Prostate gland (tissue), 2 donors: Measurements from ENCODE around the gene DDX39B. TPM values are rescaled to one million over a fixed set of nuclear protein-coding genes. Genes with fewer than 3 reads are reported as not detected.
"Not testable (repeated sequence)": the region's sequence is repeated elsewhere in the genome, so short reads cannot be mapped to it uniquely, and the experiment has no call there.

Experiments
- DNase-seq: peaks from one replicate; pipeline ENCODE4 v3.0.0-alpha.2; 2019; ENCODE audit warnings: low spot score
- H3K27ac ChIP-seq, 2 donors: fragments of 200-600 bp; sonication (generic); 2 replicates each; pipeline ENCODE4 v1.5.1; 2017 to 2019
- H3K27me3 ChIP-seq: fragments of 200-600 bp; sonication (generic); replicated peaks from 2 replicates; pipeline ENCODE4 v1.5.1; 2019; ENCODE audit not compliant: insufficient read depth
- H3K36me3 ChIP-seq, 2 donors: fragments of 200-600 bp; sonication (generic); 1 replicate in 1 of 2; 2 replicates in 1 of 2; pipeline versions ENCODE4 v1.5.1 to v1.8.1; 2017 to 2019
- H3K4me1 ChIP-seq: fragments of 200-600 bp; sonication (generic); replicated peaks from 2 replicates; pipeline ENCODE4 v1.5.1; 2019
- H3K4me3 ChIP-seq, 2 donors: fragments of 200-600 bp; sonication (generic); 2 replicates each; pipeline ENCODE4 v1.5.1; 2017 to 2019
- H3K9me3 ChIP-seq: fragments of 200-600 bp; sonication (generic); 2 replicates; pipeline ENCODE4 v1.5.1; 2017
- POLR2A ChIP-seq: fragments of 450-650 bp; IDR thresholded peaks from one replicate; pipeline ENCODE4 v1.6.1; 2016; ENCODE audit warnings: antibody characterized with exemption, mild to moderate bottlenecking
- POLR2AphosphoS5 ChIP-seq: sonication (generic); formaldehyde crosslinking; IDR thresholded peaks from one replicate; pipeline ENCODE4 v1.6.1; 2017; ENCODE audit warnings: antibody characterized with exemption
- WGBS: methylation state at CpG from one replicate; pipeline ENCODE4 v1.1.5; 2018; 5-methylcytosine and 5-hydroxymethylcytosine counted together
- intact Hi-C: fragments of 100-400 bp; cut with DNase I; formaldehyde crosslinking; loops from one replicate; pipeline ENCODE4 v1.14.2; 2022
- total RNA-seq, 2 donors: library from RNA; depleted of rRNA; stranded (reverse); fragments of >200 nt; gene quantifications; one replicate each; pipeline ENCODE4 v1.1.0, GENCODE V29; 2016
- TF ChIP-seq, protein P1 (sequence below), 4 experiments: fragments of 200-600 bp in 2 of 4; fragments of 450-650 bp in 2 of 4; sonication (generic) in 2 of 4; IDR thresholded peaks; 1 replicate in 3 of 4; 2 replicates in 1 of 4; pipeline ENCODE4 v1.5.1; 2016 to 2019; ENCODE audit warnings: antibody characterized with exemption in 4 of 4, mild to moderate bottlenecking in 2 of 4, moderate library complexity in 2 of 4

Gene DDX39B
- 100 to 1,000 TPM; 227 to 390 TPM for total RNA-seq

DNA sequence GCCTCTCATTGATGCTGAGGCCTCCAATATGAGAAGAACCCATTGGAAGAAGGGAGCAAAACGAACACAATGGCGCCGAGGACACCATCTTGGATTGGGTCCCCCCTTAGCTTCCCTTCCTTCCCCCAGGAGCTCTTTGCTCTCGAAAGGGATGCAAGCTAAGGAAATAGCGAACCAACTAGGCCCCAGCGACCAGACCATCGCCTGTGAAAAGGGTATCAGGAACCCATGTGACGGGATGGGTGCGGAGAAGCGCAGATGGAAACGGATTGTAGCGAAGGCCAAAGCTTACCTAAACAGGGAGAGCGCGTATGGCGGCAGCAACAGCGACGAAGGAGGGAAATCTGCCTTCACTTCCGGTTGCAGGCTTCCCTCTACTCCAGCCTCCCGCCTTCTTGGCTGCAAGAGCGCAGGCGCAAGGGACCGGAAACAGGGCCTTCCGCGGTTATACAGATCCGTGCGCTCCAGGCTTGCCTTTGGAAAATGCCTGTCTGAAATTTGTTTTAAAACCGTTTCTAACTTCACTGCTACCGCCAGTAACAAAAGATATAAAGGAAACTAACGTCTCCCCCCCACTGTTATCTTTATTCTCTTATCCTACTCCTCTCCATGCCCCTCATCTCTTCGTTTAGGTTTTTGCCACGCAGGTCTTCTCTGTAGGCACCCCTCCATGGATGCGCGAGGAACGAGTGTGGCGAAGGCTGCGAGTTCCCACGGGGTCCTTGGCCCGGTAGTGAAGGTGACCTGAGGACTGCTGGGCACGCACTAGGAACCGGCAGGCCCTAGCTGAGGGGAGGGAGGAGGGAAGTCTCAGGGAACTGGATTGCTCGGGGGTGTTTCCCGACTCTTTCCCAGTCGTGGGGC, at the start of gene DDX39B:
DDX39B (minus strand) TSS at position 346 of the 864 bp plus-strand sequence. CDS start 1,471 bp downstream, outside the sequence.
- Histone ChIP-seq H3K27me3 (no peaks in the 10 kb centered on the region), H3K4me1 (peaks cover 21% of the 10 kb centered on the region), H3K36me3 (peaks cover 0 to 7% of the 10 kb centered on the region in 2 donors), H3K9me3 (no peaks in the 10 kb centered on the region), H3K27ac (peak within 1 kb of the TSS; percentile 97), H3K4me3 (peak within 1 kb of the TSS; percentile 55 to 68)
- TF ChIP-seq POLR2A, result peak; percentile 82
- TF ChIP-seq POLR2AphosphoS5, result peak; percentile 95
- TF ChIP-seq, protein P1, sequence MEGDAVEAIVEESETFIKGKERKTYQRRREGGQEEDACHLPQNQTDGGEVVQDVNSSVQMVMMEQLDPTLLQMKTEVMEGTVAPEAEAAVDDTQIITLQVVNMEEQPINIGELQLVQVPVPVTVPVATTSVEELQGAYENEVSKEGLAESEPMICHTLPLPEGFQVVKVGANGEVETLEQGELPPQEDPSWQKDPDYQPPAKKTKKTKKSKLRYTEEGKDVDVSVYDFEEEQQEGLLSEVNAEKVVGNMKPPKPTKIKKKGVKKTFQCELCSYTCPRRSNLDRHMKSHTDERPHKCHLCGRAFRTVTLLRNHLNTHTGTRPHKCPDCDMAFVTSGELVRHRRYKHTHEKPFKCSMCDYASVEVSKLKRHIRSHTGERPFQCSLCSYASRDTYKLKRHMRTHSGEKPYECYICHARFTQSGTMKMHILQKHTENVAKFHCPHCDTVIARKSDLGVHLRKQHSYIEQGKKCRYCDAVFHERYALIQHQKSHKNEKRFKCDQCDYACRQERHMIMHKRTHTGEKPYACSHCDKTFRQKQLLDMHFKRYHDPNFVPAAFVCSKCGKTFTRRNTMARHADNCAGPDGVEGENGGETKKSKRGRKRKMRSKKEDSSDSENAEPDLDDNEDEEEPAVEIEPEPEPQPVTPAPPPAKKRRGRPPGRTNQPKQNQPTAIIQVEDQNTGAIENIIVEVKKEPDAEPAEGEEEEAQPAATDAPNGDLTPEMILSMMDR (IDR thresholded peaks at IDR 0.05), result no peak
- intact Hi-C loops, result no loop called here
- DNase-seq, result peak; percentile 96
- under 1% methylated on average over 42 of the region's 43 CpGs for WGBS

DNA sequence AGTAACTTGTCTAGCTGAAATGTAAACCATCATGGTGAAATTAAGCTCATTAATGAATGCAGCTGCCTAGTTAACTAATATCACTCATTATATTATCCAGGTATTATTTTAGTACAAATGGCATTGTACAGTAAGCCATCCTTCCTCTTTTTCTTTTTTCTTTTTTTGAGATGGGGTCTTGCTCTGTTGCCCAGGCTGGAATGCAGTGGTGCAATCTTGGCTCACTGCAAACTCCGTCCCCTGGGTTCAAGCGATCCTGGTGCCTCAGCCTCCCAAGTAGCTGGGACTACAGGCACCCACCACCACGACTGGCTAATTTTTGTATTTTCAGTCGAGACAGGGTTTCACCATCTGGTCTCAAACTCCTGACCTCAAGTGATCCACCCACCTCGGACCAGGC, 48.9 kb upstream of the DDX39B start:
- H3K27ac ChIP-seq, H3K36me3 ChIP-seq, DNase-seq, H3K4me3 ChIP-seq, H3K4me1 ChIP-seq, intact Hi-C loops, H3K27me3 ChIP-seq, H3K9me3 ChIP-seq: not testable (repeated sequence)
- WGBS, result 87% methylated on average over 5 of the region's 5 CpGs

DNA sequence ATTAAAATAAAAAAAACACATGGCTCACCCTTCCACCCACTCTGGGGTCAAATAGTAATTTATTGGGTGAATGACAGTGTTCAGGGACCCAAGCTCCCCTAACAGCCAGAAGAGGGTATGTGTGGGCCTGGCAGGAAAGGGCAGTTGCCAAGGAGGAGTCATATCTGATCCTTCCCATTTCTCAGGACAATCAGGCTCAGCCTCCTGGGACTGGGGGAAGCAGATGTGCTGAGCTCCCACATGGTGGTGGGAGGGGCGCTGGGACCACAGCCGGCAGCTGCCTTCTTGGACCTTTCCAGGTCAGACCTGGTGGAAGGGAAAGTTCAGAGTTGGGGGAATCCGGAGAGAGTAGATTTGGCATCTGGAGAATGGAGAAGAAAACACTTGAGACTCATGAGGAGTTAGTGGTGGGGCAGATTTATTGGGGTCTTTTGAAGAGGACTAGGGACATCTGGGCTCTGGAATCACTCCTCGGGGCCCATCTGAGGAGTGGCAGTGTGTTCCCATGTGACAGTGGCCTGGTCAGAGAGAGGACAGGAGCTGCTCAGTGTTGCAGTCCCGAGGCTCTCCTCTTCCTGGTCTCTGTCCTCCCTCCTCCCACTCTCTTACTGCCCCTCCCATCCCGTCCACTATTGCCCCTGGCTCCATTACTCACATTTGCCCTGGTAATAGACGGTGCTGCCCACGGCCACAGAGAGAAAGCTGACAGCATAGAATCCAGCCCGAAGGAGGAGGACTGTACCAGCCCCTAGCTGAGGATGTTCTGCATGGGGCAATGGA, 47.3 kb upstream of the DDX39B start:
- Histone ChIP-seq H3K4me3 (no peak overlapping the region), H3K4me1 (no peaks in the 10 kb centered on the region), H3K27ac (no peak overlapping the region), H3K9me3 (no peaks in the 10 kb centered on the region), H3K36me3 (no peaks in the 10 kb centered on the region), H3K27me3 (no peaks in the 10 kb centered on the region)
- TF ChIP-seq, protein P1 (IDR thresholded peaks at IDR 0.05), result no peak
- TF ChIP-seq POLR2AphosphoS5, result no peak
- TF ChIP-seq POLR2A, result no peak
- 48% methylated on average over 9 of the region's 9 CpGs for WGBS
- intact Hi-C loops, result no loop called here
- no peak for DNase-seq

DNA sequence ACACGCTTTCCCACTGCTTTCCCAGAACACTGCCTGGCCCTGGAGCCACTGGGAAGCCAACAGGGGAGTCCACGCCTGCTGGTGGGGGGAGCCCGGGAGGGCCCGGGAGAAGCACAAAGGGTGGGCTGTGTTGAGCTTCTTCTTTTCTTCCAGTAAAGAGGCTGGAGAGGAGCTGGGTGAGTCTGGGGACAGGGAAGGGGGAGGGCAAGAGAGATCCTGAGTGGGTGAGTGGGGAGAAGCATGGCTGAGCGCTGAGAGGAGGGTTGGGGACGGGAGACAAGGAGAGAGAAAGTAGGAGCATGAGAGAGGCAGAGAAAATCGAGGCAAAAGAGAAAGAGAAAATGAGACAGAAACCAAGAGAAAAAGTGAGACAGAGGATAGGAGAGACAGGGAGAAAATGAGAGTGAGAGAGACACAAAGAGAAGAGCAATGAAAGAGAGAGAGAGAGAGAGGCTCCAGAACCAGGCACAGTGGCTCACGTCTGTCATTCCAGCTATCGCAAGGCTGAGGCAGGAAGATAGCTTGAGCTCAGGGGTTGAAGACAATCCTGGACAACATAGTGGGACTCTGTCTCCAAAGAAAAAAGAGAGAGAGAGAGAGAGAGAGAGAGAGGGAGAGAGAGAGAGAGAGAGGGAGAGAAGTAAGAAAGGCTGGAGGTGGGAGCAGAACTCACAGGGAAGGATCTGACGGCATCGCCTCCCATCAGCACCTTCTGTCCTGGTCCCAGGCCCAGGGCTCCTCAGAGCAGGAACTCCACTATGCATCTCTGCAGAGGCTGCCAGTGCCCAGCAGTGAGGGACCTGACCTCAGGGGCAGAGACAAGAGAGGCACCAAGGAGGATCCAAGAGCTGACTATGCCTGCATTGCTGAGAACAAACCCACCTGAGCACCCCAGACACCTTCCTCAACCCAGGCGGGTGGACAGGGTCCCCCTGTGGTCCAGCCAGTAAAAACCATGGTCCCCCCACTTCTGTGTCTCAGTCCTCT, 46.3 kb upstream of the DDX39B start:
- H3K36me3 ChIP-seq, result no peaks in the 10 kb centered on the region
- no peak for TF ChIP-seq POLR2A
- TF ChIP-seq, protein P1 (IDR thresholded peaks at IDR 0.05), result no peak
- no peak for TF ChIP-seq POLR2AphosphoS5
- DNase-seq, result no peak
- H3K4me3 ChIP-seq, result no peak overlapping the region
- H3K9me3 ChIP-seq, result no peaks in the 10 kb centered on the region
- intact Hi-C loops, result no loop called here
- no peak overlapping the region for H3K27ac ChIP-seq
- no peaks in the 10 kb centered on the region for H3K27me3 ChIP-seq
- WGBS, result 63% methylated on average over 12 of the region's 12 CpGs
- H3K4me1 ChIP-seq, result no peaks in the 10 kb centered on the region
